AML-193 (cell line): ENCODE data around the gene SLC16A9.
"Not testable (repeated sequence)": the region's sequence is repeated elsewhere in the genome, so short reads cannot be mapped to it uniquely, and the experiment has no call there.

ENCODE experiments used
- DNase-seq, 2 experiments: peaks; one replicate each; lab custom pipeline; 2025; lab: John Stamatoyannopoulos, UW

SLC16A9 gene

DNA sequence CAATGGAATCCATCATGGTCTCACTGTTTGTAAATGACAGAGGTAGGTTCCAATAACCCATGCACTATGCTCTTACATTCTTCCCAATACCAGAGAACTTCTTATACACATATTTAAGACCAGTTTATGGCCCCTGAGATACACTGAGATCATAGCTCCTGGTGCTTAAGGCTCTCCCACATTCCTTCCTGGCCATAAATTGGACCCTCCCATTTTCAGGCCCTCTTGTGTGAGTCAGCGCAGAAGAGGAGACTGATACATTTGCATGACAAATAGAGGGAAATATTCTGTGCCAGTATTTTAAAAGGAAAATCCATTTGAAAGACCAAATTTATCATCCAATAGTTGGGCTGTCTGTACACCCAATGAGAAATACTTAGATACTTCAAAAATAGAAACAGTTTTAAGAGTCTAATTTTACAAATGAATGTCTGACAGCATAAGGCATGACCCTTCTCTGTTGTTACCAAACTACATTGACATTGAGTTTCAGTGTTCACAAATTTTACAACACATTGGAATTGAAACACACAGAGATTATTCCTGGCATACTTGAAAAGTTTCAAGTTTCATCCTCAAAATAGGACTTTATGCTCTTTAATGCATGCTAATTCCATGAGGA, 35.3 kb downstream of the SLC16A9 start:
- no peak for DNase-seq

GRCh38 chr10:59672150-59672875, 37.3 kb downstream of the SLC16A9 start:
- DNase-seq = no peak

DNA sequence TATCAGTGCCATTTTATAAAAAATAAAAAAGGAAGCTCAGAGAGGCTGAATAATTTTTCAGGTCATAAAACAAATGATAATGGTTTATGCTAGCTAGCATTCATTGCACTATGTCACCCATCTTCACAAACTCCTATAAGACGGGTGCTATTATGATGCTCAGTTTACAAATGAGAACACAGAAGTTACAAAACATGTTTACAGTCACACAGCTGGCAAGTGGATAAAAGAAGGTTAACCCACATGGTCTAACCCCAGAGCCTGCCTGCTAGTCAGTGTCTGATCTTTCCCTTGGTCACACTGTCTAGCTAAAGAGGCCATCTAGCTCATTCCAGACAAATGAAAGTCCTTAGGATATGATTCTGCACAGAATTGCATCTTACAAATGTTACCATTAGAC, 39.4 kb downstream of the SLC16A9 start:
- DNase-seq = no peak

- no peak for DNase-seq
These were observed 41.6 kb downstream of the SLC16A9 start for GRCh38 chr10:59668096-59668495.

- DNase-seq = no peak
These were observed 43.3 kb downstream of the SLC16A9 start for GRCh38 chr10:59666310-59666709.

DNA sequence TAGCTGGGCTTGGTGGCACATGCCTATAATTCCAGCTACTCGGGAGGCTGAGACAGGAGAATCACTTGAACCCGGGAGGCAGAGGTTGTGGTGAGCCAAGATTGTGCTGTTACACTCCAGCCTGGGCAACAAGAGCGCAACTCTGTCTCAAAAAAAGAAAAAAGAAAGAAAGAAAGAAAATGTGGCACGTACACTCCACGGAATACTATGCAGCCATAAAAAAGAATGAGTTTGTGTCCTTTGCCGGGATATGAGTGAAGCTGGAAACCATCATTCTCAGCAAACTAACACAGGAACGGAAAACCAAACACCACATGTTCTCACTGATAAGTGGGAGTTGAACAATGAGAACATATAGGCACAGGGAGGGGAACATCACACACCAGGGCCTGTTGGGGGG, 46.4 kb downstream of the SLC16A9 start:
- DNase-seq = not testable (repeated sequence)

DNA sequence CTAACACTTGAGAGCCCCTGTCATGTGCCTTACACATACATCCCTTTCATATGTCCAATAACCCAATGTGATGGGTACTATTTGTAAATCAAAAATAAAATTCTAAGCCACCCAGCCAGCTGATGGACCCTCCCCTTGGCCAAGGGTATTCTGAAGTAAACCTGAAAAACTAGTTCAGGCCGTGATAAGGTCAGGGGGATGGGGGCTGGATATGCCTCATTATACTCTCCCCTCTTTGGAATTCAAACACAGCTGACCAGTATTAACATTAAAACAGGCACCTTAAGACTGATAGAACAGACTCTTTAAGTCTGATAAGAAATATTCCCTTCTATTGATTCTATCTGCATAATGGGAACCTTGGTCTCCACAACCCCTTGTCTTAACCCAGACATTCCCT, 51.9 kb downstream of the SLC16A9 start:
- no peak for DNase-seq

GRCh38 chr10:59655309-59655708, 54.3 kb downstream of the SLC16A9 start:
- DNase-seq = no peak

DNA sequence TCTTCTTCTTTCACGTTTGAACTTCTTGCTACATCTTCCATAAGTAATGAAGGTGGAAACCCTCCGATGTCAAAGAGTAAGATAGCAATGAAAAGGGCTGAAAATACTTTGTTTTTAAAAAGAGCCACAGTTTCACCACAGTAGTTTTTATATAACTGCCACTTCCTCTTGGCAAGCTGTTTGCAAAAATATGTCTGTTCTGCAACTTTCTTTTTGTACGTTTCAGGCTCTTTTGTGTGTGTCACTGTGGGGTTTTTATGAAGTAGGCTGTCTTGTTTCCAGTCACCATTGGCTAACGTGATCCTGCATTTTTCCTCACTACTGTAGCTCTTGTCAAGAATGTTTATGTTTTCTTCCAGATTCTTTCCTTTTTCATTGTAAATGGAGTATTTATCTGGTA, 55.6 kb downstream of the SLC16A9 start:
- DNase-seq = peak in 1 of 2 experiments; percentile 11

GRCh38 chr10:59651902-59652301, 57.7 kb downstream of the SLC16A9 start:
- DNase-seq = no peak

DNA sequence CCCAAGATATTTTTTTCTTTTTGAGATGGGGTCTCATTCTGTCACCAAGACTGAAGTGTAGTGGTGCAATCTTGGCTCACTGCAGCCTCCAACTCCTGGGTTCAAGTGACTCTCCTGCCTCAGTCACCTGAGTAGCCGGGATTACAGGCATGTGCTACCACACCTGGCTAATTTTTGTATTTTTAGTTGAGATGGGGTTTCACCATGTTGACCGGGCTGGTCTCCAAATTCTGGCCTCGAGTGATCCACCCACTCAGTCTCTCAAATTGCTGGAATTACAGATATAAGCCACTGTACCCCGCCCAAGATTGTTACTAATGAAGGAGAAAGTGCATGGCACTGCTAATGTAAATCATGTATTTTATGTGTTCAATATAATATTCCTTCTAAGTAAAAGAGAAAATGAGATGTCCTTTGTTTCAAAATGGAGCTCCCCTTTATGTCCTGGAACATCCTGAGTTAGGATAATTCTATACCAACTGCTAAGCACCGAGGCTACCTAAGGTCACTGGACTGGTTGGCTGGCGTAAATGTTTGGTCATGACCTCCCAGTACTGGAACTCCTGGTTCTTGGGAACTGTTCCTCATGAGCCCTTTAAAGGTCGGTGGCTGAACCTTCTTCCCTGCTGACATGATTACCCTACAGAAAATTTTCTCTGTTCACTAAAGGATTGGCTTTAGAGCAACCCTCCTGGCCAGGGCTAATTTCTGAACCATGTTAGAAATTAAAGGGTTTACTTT, 59.9 kb downstream of the SLC16A9 start:
- DNase-seq = no peak

- no peak for DNase-seq
These were observed 60.9 kb downstream of the SLC16A9 start for GRCh38 chr10:59648711-59649201.

GRCh38 chr10:59644841-59645240, 64.8 kb downstream of the SLC16A9 start:
- DNase-seq = no peak

GRCh38 chr10:59641688-59642087, 68.0 kb downstream of the SLC16A9 start:
- not testable (repeated sequence) for DNase-seq

GRCh38 chr10:59635502-59636290, 74.0 kb downstream of the SLC16A9 start:
- no peak for DNase-seq

- no peak for DNase-seq
These were observed 75.5 kb downstream of the SLC16A9 start for GRCh38 chr10:59634102-59634501.

DNA sequence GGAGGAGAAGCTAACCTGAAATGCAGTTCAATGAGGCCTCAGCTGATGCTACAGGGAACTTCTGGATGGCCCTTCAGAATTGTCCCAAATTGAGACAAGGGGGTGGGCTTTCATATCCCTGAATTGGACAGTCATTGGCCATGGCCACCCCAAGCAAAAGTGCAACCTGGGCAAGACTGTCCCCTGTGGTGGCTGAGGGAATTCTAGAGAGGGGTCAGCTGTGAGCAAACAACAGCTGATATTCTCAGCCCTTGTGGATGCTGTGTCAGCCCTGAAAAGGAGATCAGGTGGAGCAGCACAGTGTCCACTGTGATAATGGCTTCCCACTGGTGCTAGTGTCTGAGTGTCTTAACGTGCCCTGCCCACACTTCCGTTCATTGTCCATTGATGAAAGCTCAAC, 76.6 kb downstream of the SLC16A9 start:
- no peak for DNase-seq

- DNase-seq = no peak
These were observed 77.5 kb downstream of the SLC16A9 start for GRCh38 chr10:59631882-59632807.

- DNase-seq = no peak
These were observed 78.4 kb downstream of the SLC16A9 start for GRCh38 chr10:59631237-59631636.

DNA sequence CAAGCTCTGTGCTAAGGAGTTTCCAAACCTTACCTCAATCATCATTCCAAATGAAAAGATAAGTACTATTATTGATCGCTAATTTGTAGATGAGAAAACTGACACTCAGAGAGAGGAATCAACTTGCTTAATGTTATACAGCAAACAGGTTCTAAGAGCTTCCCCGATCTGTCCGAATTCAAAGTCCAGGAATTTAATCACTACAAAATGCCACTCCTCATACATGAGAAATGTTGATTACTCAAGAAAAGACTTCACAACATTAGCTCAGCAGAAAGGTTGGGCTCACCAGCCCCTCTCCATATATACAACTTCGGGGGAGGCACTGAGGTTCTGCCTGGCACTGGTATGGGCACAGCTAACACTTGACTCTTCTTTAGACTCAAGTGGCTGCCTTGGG, 80.7 kb downstream of the SLC16A9 start:
- DNase-seq = no peak

DNA sequence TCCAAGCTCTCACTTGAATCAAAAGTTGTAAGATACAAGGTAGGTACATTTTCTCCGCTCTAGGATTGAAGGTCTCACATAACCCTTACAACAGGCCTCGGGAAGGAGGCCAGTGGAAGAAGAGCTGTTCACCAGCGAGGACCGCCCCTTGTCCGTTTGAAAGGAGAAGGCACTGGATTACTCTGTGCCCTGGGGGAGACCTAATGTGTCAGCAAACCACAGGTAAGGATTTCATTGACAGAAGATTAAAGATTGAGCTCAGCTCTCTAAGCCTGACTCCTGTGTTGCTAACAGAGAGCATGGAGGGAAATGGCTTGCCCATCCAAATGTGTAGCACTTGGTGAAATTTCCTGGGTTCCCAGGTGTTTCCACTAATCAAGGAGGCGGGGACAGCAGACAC, 81.2 kb downstream of the SLC16A9 start:
- DNase-seq = no peak
